GM19238 (cell line): ENCODE measurements around the gene SELENOP.
"Not testable (repeated sequence)": the region's sequence is repeated elsewhere in the genome, so short reads cannot be mapped to it uniquely, and the experiment has no call there.

ENCODE experiments used
- DNase-seq: peaks from one replicate; pipeline ENCODE4 v3.0.0; 2011; ENCODE audit warnings: low spot score; ENCODE audit not compliant: insufficient read length

SELENOP gene

GRCh38 chr5:42811591-42812446, at the start of gene SELENOP:
SELENOP (minus strand) TSS chr5:42811892; CDS start chr5:42808353, 3,539 bp downstream.
- DNase-seq: no peak

DNA sequence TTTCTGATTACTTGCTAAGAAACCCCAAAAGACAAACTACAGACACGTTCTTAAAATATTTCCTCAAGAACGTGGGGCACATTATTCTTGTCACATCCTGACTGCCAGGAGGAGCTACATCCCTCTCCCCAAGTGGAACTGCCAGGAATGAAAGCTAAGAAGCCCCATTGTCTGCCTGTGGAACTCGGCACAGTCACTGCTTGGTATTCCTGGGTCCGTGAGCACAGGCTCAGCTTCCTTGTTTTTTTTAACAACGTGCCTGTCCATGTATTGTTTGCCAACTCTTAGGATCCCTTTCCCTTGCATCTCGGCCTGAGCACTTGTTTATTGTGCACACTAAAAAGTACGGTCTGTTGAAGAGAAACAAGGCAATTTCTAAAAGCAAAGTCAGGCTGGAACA, 47.0 kb upstream of the SELENOP start:
- no peak for DNase-seq

- no peak for DNase-seq
Measured at GRCh38 chr5:42858031-42858643, 46.4 kb upstream of the SELENOP start.

GRCh38 chr5:42855811-42856210, 44.1 kb upstream of the SELENOP start:
- no peak for DNase-seq

DNA sequence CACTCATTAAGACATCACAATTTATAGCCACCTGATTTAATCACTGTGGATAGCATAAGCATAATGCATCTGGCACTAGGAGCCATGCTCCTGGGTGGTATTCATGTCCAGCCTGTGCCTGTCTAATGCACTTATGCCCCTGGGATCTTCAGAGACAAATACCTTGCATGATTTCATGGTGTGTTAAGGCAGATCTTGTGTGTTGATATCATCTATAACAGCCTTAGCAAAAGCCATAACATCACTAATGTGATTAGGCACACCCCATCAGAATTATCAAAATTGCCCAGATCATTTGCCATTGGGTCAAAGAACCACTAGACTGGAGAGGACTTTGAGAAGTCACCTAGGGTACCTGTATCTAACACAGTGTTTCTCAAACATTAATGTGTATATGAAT, 43.7 kb upstream of the SELENOP start:
- no peak for DNase-seq

GRCh38 chr5:42854795-42855194, 43.1 kb upstream of the SELENOP start:
- DNase-seq: no peak

DNA sequence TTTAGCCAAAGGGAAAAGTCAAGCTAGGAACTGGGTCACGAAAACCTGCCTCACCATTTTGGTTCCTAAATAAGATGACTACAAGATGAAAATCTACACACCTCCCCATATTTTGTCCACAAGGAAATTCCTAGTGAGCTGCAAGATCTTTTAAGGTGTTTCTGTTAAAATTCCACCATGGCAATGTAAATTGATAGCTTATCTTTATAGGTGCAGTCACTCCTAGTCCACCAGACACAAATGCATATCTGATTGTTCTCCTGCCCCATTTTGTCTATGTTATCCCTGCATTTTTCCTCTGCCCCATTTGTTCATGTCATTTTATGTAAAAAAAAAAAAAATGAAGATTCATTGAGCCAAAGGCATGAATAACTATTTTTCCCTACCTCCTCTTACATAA, 41.1 kb upstream of the SELENOP start:
- no peak for DNase-seq

DNA sequence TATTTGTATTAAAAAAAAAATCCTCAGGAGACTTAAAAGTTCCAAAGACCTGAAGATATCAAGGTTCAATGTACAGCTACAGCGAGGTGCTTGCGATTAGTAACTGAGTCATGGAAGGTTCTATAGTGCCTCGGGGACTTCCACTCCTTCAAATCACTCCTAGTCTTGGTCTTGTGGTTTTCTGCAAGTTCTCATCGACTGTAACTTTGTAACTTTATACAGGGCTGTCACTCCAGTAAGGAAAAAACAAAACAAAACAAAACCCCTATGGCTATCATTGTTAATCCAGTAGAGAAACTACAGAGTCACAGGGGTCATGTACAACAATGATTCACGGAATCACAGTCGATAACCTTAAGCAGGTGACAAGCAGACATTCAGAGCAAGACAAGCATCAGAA, 39.8 kb upstream of the SELENOP start:
- DNase-seq: no peak

- DNase-seq: no peak
Measured at GRCh38 chr5:42848545-42848944, 36.9 kb upstream of the SELENOP start.

DNA sequence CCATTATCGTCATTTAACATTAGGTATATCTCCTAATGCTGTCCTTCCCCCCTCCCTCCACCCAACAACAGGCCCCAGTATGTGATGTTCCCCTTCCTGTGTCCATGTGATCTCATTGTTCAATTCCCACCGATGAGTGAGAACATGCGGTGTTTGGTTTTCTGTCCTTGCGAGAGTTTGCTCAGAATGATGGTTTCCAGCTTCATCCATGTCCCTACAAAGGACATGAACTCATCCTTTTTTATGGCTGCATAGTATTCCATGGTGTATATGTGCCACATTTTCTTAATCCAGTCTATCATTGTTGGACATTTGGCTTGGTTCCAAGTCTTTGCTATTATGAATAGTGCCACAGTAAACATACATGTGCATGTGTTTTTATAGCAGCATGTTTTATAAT, 32.7 kb upstream of the SELENOP start:
- DNase-seq: not testable (repeated sequence)

DNA sequence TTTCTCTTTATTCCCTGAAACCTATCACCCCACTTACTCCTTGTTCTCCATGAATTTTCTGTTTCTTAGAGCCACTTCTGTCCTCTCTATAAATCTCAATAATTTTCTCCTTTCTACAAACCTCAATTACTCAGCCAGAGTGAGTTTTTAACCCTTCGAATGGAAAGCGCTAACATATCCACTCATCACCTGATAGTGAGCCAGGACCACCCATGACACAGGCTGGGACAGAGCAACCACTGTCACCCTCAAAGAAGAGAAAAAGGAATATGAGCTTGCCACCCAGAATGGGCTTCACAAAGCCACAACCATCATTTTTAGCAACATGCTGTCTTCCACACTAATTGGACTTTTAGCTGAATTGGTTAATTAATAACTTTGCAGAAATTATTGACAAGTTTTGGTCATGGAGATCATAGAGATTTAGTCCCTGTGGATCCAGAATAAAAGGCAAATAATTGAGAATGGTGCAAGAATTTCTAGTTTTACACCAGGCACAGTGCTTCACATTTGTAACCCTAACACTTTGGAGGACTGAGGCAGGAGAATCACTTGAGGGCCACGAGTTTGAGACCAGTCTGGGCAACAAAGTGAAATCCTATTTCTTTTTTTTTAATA, 32.1 kb upstream of the SELENOP start:
- no peak for DNase-seq

DNA sequence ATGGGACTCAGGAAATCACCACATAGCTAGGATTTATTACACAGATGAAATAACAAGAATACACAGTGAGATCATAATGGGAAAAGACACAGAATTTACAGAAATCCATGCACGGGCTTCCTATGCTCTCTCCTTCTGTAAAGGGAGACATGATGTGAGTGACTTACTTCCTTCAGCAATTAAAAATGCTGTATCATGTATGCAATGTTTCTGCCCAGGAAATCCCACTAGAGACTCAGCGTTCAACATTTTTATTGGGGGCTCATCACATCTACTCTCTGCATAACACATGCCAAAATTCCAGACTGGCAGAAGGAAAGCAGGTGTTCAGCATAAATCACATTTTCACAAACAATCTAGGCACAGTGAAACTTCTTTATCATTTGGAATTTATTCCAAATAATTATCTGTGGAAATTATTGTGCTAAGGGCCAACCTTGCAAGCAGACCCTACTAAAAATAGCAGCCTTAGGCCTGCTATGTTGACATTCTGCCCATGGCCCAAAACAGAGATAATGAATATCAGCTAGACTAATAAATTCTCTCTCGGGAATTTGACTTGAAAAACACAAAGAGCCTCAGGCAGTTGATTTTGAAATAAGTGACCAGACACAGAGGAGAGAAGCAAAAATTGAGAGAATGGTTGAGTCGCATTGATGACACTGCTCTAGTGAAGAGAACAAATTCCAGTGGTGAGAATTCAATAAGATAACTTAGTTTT, 31.4 kb upstream of the SELENOP start:
- no peak for DNase-seq

DNA sequence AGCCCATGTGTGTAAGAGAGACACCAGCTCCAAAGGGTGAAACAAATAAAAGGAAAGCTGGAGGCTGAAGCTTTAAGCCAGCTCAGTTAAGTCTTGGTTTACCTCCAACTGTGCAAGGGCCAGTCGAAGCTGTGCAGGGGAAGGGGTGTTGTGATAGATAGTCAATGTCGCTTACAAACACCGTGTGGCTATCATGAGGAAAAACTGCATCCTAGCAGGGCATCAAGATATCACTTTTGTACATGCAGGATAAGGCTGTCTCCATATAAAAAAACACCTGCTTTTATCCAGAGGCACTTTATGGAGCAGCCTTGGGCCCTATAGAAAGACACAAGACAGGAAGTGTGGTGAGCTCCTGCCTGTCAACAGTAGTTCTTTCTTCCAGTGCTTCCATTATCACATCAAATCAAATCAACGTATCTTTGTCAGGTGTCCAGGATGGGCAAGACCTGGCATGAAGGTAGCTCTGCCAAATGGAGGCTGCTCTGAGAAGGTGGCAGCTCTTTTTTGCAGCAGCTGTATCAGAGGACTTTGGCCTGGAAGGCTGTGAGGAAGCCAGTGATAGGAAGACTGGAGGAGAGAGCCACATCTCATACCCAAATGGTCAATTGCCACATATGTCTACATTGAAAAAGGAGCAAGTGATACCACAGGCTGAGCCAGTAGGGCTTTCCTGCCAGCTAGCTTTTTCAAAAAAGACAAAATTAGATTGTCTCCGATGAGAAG, 29.3 kb upstream of the SELENOP start:
- DNase-seq: no peak

DNA sequence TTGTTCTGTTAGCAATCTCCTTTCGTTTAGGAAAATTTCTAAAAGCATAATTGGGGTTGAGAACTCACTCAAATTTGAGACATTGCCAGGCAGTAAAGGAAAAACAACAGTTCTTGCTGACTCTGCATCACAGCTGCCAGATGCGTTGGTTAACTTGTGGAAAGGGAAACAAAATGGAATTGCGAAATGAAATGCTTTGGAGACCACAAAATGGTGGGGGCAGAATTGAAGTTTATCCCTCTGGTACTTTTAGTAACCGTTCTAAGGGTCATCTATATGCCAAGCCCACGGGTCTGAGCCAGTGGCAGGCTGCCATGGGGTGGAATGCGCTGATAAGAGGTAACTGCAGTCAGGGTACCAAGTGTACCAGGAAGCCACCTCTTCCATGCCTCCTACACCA, 28.6 kb upstream of the SELENOP start:
- no peak for DNase-seq

DNA sequence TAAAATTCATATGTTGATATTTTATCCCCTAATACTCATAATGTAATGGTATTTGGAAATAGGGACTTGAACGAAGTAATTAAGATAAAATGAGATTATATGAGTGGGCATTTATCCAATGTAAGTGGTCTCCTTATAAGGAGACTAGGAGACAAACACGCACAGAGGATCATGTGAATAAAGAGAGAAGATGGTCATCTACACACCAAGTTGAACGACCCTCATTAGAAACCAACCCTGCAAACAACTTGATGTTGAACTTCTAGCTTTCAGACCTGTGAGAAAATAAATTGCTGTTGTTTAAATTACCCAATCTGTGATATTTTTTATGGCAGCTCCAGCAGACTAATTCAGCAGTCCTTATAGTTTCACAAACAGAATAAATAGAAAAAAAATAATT, 27.5 kb upstream of the SELENOP start:
- no peak for DNase-seq

GRCh38 chr5:42837601-42838000, 25.9 kb upstream of the SELENOP start:
- DNase-seq: no peak

- DNase-seq: no peak
Measured at GRCh38 chr5:42836070-42836769, 24.5 kb upstream of the SELENOP start.

- no peak for DNase-seq
Measured at GRCh38 chr5:42832060-42832459, 20.4 kb upstream of the SELENOP start.

DNA sequence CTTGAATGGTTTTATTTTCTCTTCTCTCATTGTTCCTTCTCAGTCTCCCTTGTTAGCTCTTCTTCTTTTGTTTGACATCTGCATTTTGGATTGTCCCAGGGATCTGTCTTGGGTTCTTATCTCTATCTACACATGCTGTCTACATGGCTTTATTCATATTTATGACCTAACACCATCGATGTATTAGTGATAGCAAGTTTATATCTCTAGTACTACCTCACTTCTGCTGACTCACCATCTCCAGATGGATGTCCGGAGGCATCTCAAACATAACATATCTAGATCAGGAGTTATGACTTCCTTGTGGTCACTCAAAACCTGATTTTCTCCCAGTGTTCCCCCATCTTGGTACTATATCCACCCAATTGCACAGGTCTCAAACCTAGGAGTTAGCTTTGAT, 19.2 kb upstream of the SELENOP start:
- no peak for DNase-seq

GRCh38 chr5:42828671-42829070, 17.0 kb upstream of the SELENOP start:
- no peak for DNase-seq
